Body of pancreas (tissue), 4 donors: Measurements from ENCODE around the gene CNTNAP5.

Experiments
- POLR2A ChIP-seq, 3 donors: fragments of 450-650 bp; IDR thresholded peaks; one replicate each; pipeline ENCODE4 v1.6.1; 2016; ENCODE audit warnings: antibody characterized with exemption in 3 of 3, mild to moderate bottlenecking in 2 of 3
- TF ChIP-seq, protein P1 (sequence below), 7 experiments: fragments of 450-650 bp in 4 of 7; fragments of 200-600 bp in 3 of 7; sonication (generic) in 3 of 7; IDR thresholded peaks; one replicate each; pipeline ENCODE4 v1.5.1; 2016 to 2019; ENCODE audit warnings: antibody characterized with exemption in 7 of 7

DNA sequence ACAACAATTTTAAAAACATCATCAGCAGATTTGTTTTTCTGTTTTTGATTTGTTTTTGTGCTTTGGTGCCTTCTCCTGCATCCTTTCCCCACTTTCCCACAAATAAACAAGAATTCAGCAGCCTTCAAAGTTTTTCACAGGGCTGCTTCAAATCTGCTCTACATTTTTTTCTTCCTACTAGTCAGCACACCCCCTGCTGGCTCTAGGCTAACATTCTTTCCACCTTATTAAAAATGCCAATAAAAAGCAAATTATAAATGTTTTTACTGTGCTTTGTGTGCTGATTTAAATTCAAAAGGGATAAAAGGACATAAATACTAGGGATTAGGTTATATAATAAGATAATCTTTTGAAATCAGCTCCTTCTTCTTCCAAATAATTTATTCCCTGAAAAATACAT, 6.2 kb upstream of the CNTNAP5 start:
- TF ChIP-seq POLR2A (IDR thresholded peaks at IDR 0.05): no peak
- TF ChIP-seq, protein P1, sequence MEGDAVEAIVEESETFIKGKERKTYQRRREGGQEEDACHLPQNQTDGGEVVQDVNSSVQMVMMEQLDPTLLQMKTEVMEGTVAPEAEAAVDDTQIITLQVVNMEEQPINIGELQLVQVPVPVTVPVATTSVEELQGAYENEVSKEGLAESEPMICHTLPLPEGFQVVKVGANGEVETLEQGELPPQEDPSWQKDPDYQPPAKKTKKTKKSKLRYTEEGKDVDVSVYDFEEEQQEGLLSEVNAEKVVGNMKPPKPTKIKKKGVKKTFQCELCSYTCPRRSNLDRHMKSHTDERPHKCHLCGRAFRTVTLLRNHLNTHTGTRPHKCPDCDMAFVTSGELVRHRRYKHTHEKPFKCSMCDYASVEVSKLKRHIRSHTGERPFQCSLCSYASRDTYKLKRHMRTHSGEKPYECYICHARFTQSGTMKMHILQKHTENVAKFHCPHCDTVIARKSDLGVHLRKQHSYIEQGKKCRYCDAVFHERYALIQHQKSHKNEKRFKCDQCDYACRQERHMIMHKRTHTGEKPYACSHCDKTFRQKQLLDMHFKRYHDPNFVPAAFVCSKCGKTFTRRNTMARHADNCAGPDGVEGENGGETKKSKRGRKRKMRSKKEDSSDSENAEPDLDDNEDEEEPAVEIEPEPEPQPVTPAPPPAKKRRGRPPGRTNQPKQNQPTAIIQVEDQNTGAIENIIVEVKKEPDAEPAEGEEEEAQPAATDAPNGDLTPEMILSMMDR (IDR thresholded peaks at IDR 0.05): no peak
